ENCODE results near the gene PRKAR1B.

Gene PRKAR1B

GRCh38 chr7:605661-606450, 121.2 kb downstream of the PRKAR1B start:
- no peak for TF ChIP-seq CTCF (conservative IDR thresholded peaks at IDR 0.05; ENCODE audit: low read depth, low read length)
- H3K4me3 ChIP-seq (ENCODE audit: low read depth, low read length) = no peak overlapping the region
- DNase-seq (ENCODE audit: low read depth) = no peak

- peak; percentile 15 for TF ChIP-seq CTCF (conservative IDR thresholded peaks at IDR 0.05; ENCODE audit: low read depth, low read length)
- DNase-seq (ENCODE audit: low read depth) = peak; percentile 81
- peak overlapping the region; percentile 22 for H3K4me3 ChIP-seq (ENCODE audit: low read depth, low read length)
Observed at GRCh38 chr7:604884-605531, 122.1 kb downstream of the PRKAR1B start.

GRCh38 chr7:604001-604883, 122.8 kb downstream of the PRKAR1B start:
- peak; percentile 8 for TF ChIP-seq CTCF (conservative IDR thresholded peaks at IDR 0.05; ENCODE audit: low read depth, low read length)
- DNase-seq (ENCODE audit: low read depth) = peak; percentile 96
- peak overlapping the region; percentile 10 for H3K4me3 ChIP-seq (ENCODE audit: low read depth, low read length)

- TF ChIP-seq CTCF (conservative IDR thresholded peaks at IDR 0.05; ENCODE audit: low read depth, low read length) = no peak
- no peak overlapping the region for H3K4me3 ChIP-seq (ENCODE audit: low read depth, low read length)
- DNase-seq (ENCODE audit: low read depth) = no peak
Observed at GRCh38 chr7:603152-603951, 123.7 kb downstream of the PRKAR1B start.

GRCh38 chr7:602341-603141, 124.5 kb downstream of the PRKAR1B start:
- no peak overlapping the region for H3K4me3 ChIP-seq (ENCODE audit: low read depth, low read length)
- no peak for TF ChIP-seq CTCF (conservative IDR thresholded peaks at IDR 0.05; ENCODE audit: low read depth, low read length)
- DNase-seq (ENCODE audit: low read depth) = no peak
